Keratinocyte (primary cell): ENCODE measurements around the gene LILRA6. TPM values are rescaled to one million over a fixed set of nuclear protein-coding genes. Genes with fewer than 3 reads are reported as not detected.

Experiments used
- DNase-seq: peaks from one replicate; pipeline ENCODE4 v3.0.0-alpha.2; 2011; ENCODE audit warnings: low read depth, missing footprints, low spot score
- FAIRE-seq: peaks from 2 replicates; lab custom pipeline; 2011; peaks lifted over from hg19 to GRCh38; lab: Jason Lieb, UNC
- H2AFZ ChIP-seq: 2 replicates; pipeline ENCODE4 v1.6.0; 2012; ENCODE audit warnings: low read length, control low read depth, inconsistent platforms; ENCODE audit not compliant: control insufficient read depth
- H3K27ac ChIP-seq: 2 replicates; pipeline ENCODE4 v1.5.1; 2011; ENCODE audit warnings: low read length; ENCODE audit not compliant: control insufficient read depth, insufficient read depth
- H3K27me3 ChIP-seq: 3 replicates; pipeline ENCODE4 v1.6.0; 2011; ENCODE audit warnings: low read length; ENCODE audit not compliant: control insufficient read depth, insufficient read depth; ENCODE audit errors: extremely low read depth
- H3K36me3 ChIP-seq, 2 experiments: 2 replicates in 1 of 2; 3 replicates in 1 of 2; pipeline ENCODE4 v1.5.1; 2011; ENCODE audit warnings: low read length in 2 of 2, mild to moderate bottlenecking in 1 of 2; ENCODE audit not compliant: control insufficient read depth in 2 of 2, insufficient read depth in 2 of 2; ENCODE audit errors: extremely low read depth in 1 of 2
- H3K4me1 ChIP-seq: 3 replicates; pipeline ENCODE4 v1.5.1; 2011; ENCODE audit warnings: low read length; ENCODE audit not compliant: control insufficient read depth, insufficient read depth; ENCODE audit errors: extremely low read depth
- H3K4me2 ChIP-seq: 3 replicates; pipeline ENCODE4 v1.6.0; 2011; ENCODE audit warnings: low read depth, low read length; ENCODE audit not compliant: control insufficient read depth, insufficient read depth; ENCODE audit errors: extremely low read depth
- H3K4me3 ChIP-seq, 3 experiments: fragments of 200-600 bp in 1 of 3; sonication (generic) in 1 of 3; 2 replicates in 2 of 3; 3 replicates in 1 of 3; pipeline ENCODE4 v1.5.1; 2011 to 2016; ENCODE audit warnings: low read length in 3 of 3, mild to moderate bottlenecking in 3 of 3, control low read depth in 2 of 3, inconsistent platforms in 1 of 3, low read depth in 1 of 3, mixed read lengths in 1 of 3, mixed run types in 1 of 3, moderate library complexity in 1 of 3; ENCODE audit not compliant: control insufficient read depth in 2 of 3, insufficient read depth in 2 of 3; ENCODE audit errors: extremely low read depth in 1 of 3
- H3K79me2 ChIP-seq: 2 replicates; pipeline ENCODE4 v1.6.0; 2012; ENCODE audit warnings: low read length; ENCODE audit not compliant: control insufficient read depth, insufficient read depth
- H3K9ac ChIP-seq: 3 replicates; pipeline ENCODE4 v1.6.0; 2011; ENCODE audit warnings: low read length; ENCODE audit not compliant: control insufficient read depth, insufficient read depth; ENCODE audit errors: extremely low read depth
- H3K9me1 ChIP-seq: 3 replicates; pipeline ENCODE4 v1.6.0; 2011; ENCODE audit warnings: low read length; ENCODE audit not compliant: control insufficient read depth, insufficient read depth; ENCODE audit errors: extremely low read depth
- H3K9me3 ChIP-seq: 2 replicates; pipeline ENCODE4 v1.5.1; 2012; ENCODE audit warnings: low read depth, low read length; ENCODE audit not compliant: control insufficient read depth
- H4K20me1 ChIP-seq: 3 replicates; pipeline ENCODE4 v1.6.0; 2011; ENCODE audit warnings: low read length; ENCODE audit not compliant: control insufficient read depth, insufficient read depth; ENCODE audit errors: extremely low read depth
- CTCF ChIP-seq, 3 experiments: IDR thresholded peaks in 1 of 3; conservative IDR thresholded peaks in 1 of 3; optimal IDR thresholded peaks in 1 of 3; 2 replicates in 2 of 3; 3 replicates in 1 of 3; pipeline versions ENCODE3 to v1.5.1; 2011; ENCODE audit warnings: low read length in 3 of 3, mild to moderate bottlenecking in 3 of 3, moderate library complexity in 2 of 3, control low read depth in 1 of 3, inconsistent platforms in 1 of 3; ENCODE audit not compliant: insufficient read depth in 2 of 3; ENCODE audit errors: extremely low read depth in 1 of 3
- EZH2 ChIP-seq: IDR thresholded peaks from one replicate; pipeline ENCODE4 v1.6.1; 2012; ENCODE audit warnings: inconsistent platforms, mild to moderate bottlenecking, low read length, moderate library complexity
- dilution Hi-C: fragments of 300-500 bp; cut with MboI; formaldehyde crosslinking; loops from one replicate; pipeline ENCODE4 v1.7.0; 2020; ENCODE audit warnings: low sequenced_read_pairs; ENCODE audit not compliant: extremely low pct_ligation_motif_present
- polyA plus RNA-seq, 5 experiments: library from polyadenylated mRNA; depleted of rRNA in 3 of 5; stranded (reverse) in 3 of 5; stranded (forward) in 1 of 5; unstranded in 1 of 5; fragments of >200 nt; gene quantifications; 1 replicate in 1 of 5; 2 replicates in 3 of 5; 3 replicates in 1 of 5; pipeline versions ENCODE4 v1.2.1 to v1.2.3, GENCODE V29; 2011 to 2012; ENCODE audit warnings: missing spikeins in 2 of 5, low read depth in 1 of 5, low replicate concordance in 1 of 5

LILRA6 gene
- polyA plus RNA-seq, 1 donor (not counting 4 experiments of a cell fraction or from before 2014, with no cell fraction given) = not detected

- no peak overlapping the region for H3K27ac ChIP-seq
- no peaks in the 10 kb centered on the region for H3K9me3 ChIP-seq
- no peaks in the 10 kb centered on the region for H3K27me3 ChIP-seq
- no peak for TF ChIP-seq EZH2
- no peak for TF ChIP-seq CTCF (optimal IDR thresholded peaks at IDR 0.05 in 1 of 3, IDR thresholded peaks at IDR 0.05 in 1 of 3, conservative IDR thresholded peaks at IDR 0.05 in 1 of 3; ENCODE audit: extremely low read depth in 1 of 3, insufficient read depth in 2 of 3, low read length in 3 of 3)
- dilution Hi-C loops = no loop called here
- no peak overlapping the region for H3K9ac ChIP-seq
- peaks cover 7% of the 10 kb centered on the region for H3K79me2 ChIP-seq
- no peaks in the 10 kb centered on the region for H3K9me1 ChIP-seq
- FAIRE-seq (no peak), DNase-seq (no peak)
- no peak overlapping the region for H3K4me3 ChIP-seq
- H3K4me1 ChIP-seq = no peaks in the 10 kb centered on the region
- peaks cover 20% of the 10 kb centered on the region for H4K20me1 ChIP-seq
- H3K4me2 ChIP-seq = no peak overlapping the region
- peaks cover 16 to 19% of the 10 kb centered on the region in 2 experiments for H3K36me3 ChIP-seq
- H2AFZ ChIP-seq = no peak overlapping the region
Measured at GRCh38 chr19:54211235-54211634, 31.4 kb downstream of the LILRA6 start.

GRCh38 chr19:54209811-54210494 is 32.6 kb downstream of the LILRA6 start:
- TF ChIP-seq CTCF (optimal IDR thresholded peaks at IDR 0.05 in 1 of 3, IDR thresholded peaks at IDR 0.05 in 1 of 3, conservative IDR thresholded peaks at IDR 0.05 in 1 of 3; ENCODE audit: extremely low read depth in 1 of 3, insufficient read depth in 2 of 3, low read length in 3 of 3) = no peak
- TF ChIP-seq EZH2 = no peak
- DNase-seq (no peak), FAIRE-seq (peak; percentile 75)
- Histone ChIP-seq H3K9ac (peak overlapping the region; percentile 5), H3K9me3 (no peaks in the 10 kb centered on the region), H3K27me3 (no peaks in the 10 kb centered on the region), H3K79me2 (peaks cover 20% of the 10 kb centered on the region), H3K36me3 (peaks cover 27 to 29% of the 10 kb centered on the region in 2 experiments), H2AFZ (no peak overlapping the region), H3K27ac (peak overlapping the region; percentile 44), H3K4me2 (no peak overlapping the region), H3K4me3 (no peak overlapping the region), H3K4me1 (no peaks in the 10 kb centered on the region), H3K9me1 (no peaks in the 10 kb centered on the region), H4K20me1 (peaks cover 33% of the 10 kb centered on the region)
- dilution Hi-C loops = no loop called here
